GM13976 (cell line): Measurements from ENCODE around the gene ARMC2.

Source experiments
- DNase-seq: peaks from one replicate; pipeline ENCODE4 v3.0.0; 2012; ENCODE audit warnings: low spot score
- in situ Hi-C: fragments of 300-500 bp; cut with MboI; formaldehyde crosslinking; loops from one replicate; pipeline ENCODE4 v1.12.0; 2022; ENCODE audit warnings: low sequenced_read_pairs, mixed read lengths, inconsistent platforms; ENCODE audit not compliant: unreplicated experiment
- TF ChIP-seq, protein P1 (sequence below): IDR thresholded peaks from 2 replicates; pipeline ENCODE4 v1.5.1; 2012; ENCODE audit warnings: borderline replicate concordance, mild to moderate bottlenecking; ENCODE audit not compliant: insufficient read depth; ENCODE audit errors: extremely low read depth, missing control alignments, control extremely low read depth

Gene ARMC2

DNA sequence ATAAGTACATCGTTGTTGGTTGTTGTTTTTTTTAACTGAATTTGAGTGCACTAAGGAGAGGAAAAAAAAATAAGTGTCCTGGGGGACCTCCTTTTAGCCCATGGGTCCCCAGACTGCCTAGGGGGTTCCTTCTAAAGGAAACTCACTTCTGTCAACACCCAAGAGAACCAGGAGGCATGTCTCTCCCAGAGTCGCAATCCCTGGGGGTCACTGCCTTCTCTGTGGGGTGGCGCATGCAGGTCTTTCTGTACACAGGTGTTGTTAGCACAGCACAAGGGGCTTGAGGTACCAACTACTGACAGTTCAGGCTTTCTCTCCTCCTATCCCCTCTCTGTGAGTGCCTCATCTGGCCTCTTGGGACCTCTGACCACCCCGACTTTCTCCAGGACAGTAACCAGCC lies 7.3 kb upstream of the ARMC2 start:
- TF ChIP-seq, protein P1, sequence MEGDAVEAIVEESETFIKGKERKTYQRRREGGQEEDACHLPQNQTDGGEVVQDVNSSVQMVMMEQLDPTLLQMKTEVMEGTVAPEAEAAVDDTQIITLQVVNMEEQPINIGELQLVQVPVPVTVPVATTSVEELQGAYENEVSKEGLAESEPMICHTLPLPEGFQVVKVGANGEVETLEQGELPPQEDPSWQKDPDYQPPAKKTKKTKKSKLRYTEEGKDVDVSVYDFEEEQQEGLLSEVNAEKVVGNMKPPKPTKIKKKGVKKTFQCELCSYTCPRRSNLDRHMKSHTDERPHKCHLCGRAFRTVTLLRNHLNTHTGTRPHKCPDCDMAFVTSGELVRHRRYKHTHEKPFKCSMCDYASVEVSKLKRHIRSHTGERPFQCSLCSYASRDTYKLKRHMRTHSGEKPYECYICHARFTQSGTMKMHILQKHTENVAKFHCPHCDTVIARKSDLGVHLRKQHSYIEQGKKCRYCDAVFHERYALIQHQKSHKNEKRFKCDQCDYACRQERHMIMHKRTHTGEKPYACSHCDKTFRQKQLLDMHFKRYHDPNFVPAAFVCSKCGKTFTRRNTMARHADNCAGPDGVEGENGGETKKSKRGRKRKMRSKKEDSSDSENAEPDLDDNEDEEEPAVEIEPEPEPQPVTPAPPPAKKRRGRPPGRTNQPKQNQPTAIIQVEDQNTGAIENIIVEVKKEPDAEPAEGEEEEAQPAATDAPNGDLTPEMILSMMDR, result no peak
- no peak for DNase-seq
- in situ Hi-C loops, result no loop called here

DNA sequence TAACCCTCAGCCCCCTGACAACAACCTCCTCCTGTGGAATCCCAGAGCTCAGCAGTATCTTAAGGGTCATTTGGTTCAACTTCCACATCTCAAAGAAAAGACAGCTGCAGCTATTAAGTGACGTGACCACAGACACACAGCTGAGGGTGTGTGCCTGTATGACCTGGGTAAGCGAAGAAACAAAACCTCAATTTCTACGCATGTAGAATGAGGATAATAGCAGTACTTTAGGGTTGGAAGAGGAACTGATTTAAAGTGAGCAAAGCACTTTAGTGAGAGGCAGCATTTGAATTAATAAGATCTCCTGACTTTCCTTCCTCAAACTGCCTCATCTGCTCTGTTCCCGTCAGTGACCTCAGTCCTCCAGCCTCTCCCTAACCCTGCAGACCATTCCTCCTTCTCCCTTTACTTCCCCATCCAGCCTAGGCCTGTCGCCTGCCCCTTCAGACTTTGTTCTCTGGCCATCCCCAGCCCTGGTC lies 6.8 kb upstream of the ARMC2 start:
- in situ Hi-C loops, result no loop called here
- TF ChIP-seq, protein P1, result no peak
- DNase-seq, result no peak

DNA sequence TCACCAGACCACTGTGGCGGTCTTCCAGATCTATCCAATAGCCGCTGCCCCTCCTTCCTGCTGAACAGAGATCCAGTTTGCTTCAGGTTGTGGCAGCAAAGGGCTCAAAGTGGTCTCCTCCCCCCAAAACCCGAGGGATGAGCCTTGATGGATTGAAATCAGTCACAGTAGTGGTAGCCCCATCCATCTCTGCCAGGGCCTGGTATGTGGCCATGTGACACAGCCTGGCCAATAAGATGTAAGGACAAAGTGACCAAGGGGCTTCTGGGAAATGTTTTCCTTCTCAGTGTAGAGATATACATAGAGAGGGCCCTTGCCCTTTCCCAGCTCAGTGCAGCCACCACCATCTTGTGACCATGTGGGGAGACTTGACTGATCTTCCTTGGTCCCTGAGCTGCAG lies 4.1 kb upstream of the ARMC2 start:
- in situ Hi-C loops, result no loop called here
- no peak for DNase-seq
- TF ChIP-seq, protein P1, result no peak

DNA sequence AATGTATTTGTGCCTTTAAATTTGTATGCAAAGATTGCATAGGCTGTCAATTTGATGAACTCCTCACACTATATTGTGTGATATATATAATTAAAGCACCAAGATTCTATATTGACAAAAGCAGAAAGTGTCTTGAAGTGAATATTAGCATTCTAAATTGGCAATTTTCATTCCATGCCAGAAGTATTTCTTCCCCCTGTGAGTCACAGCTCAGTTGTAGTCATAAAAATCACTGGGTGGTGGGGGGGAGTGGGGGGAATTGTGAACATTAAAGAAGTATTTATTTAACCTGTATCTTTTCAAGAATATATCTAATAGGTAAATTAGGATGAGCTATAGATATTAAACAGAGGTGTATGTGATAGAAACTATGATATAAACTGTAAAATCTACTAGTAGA lies 3.1 kb upstream of the ARMC2 start:
- TF ChIP-seq, protein P1, result no peak
- DNase-seq, result no peak
- in situ Hi-C loops, result no loop called here

DNA sequence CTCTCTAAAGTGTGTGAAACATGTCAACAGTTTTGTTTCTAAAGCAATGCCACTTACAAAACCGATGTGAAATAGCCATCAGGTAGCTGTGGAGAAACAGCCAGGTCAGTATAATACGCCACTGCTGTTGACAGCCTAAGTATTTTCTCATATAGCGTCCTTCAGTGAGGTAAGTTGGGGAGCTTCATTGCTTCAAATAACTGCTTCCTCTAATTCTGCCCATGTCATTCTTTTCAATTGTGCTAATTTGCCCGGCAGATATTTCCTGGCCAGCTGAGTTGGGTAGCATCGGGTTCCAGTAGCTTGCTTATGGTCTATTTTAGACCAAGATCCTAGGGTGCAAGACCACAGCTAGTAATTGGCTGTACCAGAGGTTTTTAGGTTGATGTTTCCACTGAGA lies 2.1 kb upstream of the ARMC2 start:
- DNase-seq, result no peak
- in situ Hi-C loops, result no loop called here
- TF ChIP-seq, protein P1, result no peak

DNA sequence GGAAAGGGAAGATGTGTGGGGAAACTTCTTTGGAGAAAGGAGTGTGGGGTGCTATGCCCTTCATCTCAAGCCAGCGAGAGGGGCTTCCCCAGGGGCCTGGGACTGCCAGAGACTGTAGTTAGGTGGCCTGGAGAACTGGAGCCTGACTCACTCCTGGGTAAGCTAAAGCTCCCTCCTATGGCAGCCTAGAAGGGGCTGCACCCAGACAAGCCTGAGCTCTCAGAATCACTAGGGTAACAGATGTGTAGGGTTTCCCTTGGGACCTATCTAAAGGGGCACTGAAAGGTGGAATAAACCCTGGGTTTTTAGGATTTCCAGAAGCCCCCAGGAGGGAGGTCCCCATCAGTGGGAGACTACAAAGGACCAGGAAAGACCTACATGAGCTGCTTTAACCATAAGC lies 1.6 kb upstream of the ARMC2 start:
- in situ Hi-C loops, result no loop called here
- TF ChIP-seq, protein P1, result no peak
- no peak for DNase-seq

DNA sequence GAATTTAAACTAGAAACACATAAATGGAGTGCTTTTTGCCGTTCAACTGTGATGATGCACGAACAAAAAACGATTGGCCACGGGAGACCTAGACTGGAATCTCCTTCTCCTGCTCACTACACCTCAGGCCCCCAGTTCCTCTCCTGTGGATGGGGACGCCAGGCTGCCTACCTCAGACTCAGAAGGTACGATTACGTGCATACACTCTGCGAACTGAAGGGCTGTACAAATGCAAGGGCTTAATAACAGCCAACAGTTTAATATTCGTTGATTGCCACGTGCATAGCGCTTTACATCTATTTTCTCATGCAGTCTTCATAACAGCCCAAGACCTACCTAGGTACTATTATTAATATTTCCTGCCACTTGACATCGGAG lies 495 bp upstream of the ARMC2 start:
- TF ChIP-seq, protein P1, result no peak

More for the DNA sequence above, 495 bp upstream of the ARMC2 start:
- no peak for DNase-seq
- in situ Hi-C loops, result no loop called here
